K562 (cell line): ENCODE results near the gene SNRPF. TPM values are rescaled to one million over a fixed set of nuclear protein-coding genes. Genes with fewer than 3 reads are reported as not detected.
A peak's percentile ranks its signal among the peaks of the same experiment; 100 is the strongest.

Experiments used
- ATAC-seq: fragments of 200-7000 bp; cut with Tn5 transposase; 3 replicates; pipeline ENCODE4 v1.9.1; 2020; ENCODE audit warnings: moderate library complexity
- BruUV-seq: library from RNA; stranded (reverse); fragments of 400-500 nt; replicated peaks from 2 replicates; lab custom pipeline; 2021; lab: Mats Ljungman, UMichigan
- CTCF ChIA-PET: fragments of 300-600 bp; formaldehyde crosslinking; extraction: SDS; loops from one replicate; lab custom pipeline; 2021; ENCODE audit warnings: low intra/inter-chr PET ratio; lab: Yijun Ruan, JAX
- POLR2A ChIA-PET: fragments of 300-600, 350-650 bp; sonication (Branson Sonifier 250); formaldehyde crosslinking; extraction: SDS; loops from one replicate; lab custom pipeline; 2021; ENCODE audit warnings: antibody characterized with exemption, inconsistent platforms; lab: Yijun Ruan, JAX
- DNase-seq, 4 experiments: peaks; one replicate each; pipeline versions ENCODE4 v3.0.0 to v3.0.0-alpha.2; 2011 to 2018; ENCODE audit warnings: low spot score in 3 of 4, mixed read lengths in 3 of 4; ENCODE audit errors: extremely low read depth in 1 of 4
- FAIRE-seq: peaks from 2 replicates; lab custom pipeline; 2011; peaks lifted over from hg19 to GRCh38; lab: Jason Lieb, UNC
- H2AFZ ChIP-seq: 2 replicates; pipeline ENCODE4 v1.6.0; 2011; ENCODE audit warnings: low read depth, low read length, control low read depth, inconsistent platforms
- H3K27ac ChIP-seq: fragments of 200-600 bp; 3 replicates; pipeline ENCODE4 v1.8.0; 2011; ENCODE audit warnings: low read depth, mild to moderate bottlenecking, control low read depth, inconsistent platforms, low read length, moderate library complexity, mixed read lengths; ENCODE audit errors: extremely low read depth
- H3K27me3 ChIP-seq, 2 experiments: fragments of 300-600 bp in 1 of 2; 2 replicates in 1 of 2; 3 replicates in 1 of 2; pipeline versions ENCODE4 v1.6.0 to v1.8.0; 2011; ENCODE audit warnings: inconsistent platforms in 2 of 2, low read length in 2 of 2, mild to moderate bottlenecking in 1 of 2, mixed read lengths in 1 of 2, moderate library complexity in 1 of 2; ENCODE audit not compliant: control insufficient read depth in 2 of 2, insufficient read depth in 2 of 2
- H3K36me3 ChIP-seq: fragments of 300-600 bp; 3 replicates; pipeline ENCODE4 v1.8.0; 2011; ENCODE audit warnings: mild to moderate bottlenecking, low read length, inconsistent platforms; ENCODE audit not compliant: control insufficient read depth, insufficient read depth
- H3K4me1 ChIP-seq, 2 experiments: fragments of 200-600 bp in 1 of 2; replicated peaks in 1 of 2; 2 replicates in 1 of 2; 3 replicates in 1 of 2; pipeline versions ENCODE4 v1.5.1 to v1.8.0; 2011; ENCODE audit warnings: inconsistent platforms in 2 of 2, low read length in 2 of 2, mild to moderate bottlenecking in 1 of 2, mixed read lengths in 1 of 2, moderate library complexity in 1 of 2; ENCODE audit not compliant: control insufficient read depth in 2 of 2, insufficient read depth in 2 of 2
- H3K4me2 ChIP-seq: 2 replicates; pipeline ENCODE4 v1.6.1; 2011; ENCODE audit warnings: low read length, control low read depth, inconsistent platforms, mixed read lengths; ENCODE audit not compliant: insufficient read depth
- H3K4me3 ChIP-seq: fragments of 200-600 bp; sonication (generic), shearing (Covaris generic); 2 replicates; pipeline ENCODE4 v1.5.1; 2016; ENCODE audit warnings: control low read depth, inconsistent platforms
- H3K79me2 ChIP-seq: fragments of 200-600 bp; 3 replicates; pipeline ENCODE4 v1.8.0; 2011; ENCODE audit warnings: low read length, inconsistent platforms; ENCODE audit not compliant: control insufficient read depth, insufficient read depth
- H3K9ac ChIP-seq, 2 experiments: 2 replicates each; pipeline versions ENCODE4 v1.6.0 to v1.6.1; 2011; ENCODE audit warnings: low read depth in 2 of 2, low read length in 2 of 2, control low read depth in 1 of 2, inconsistent platforms in 1 of 2, mild to moderate bottlenecking in 1 of 2, mixed read lengths in 1 of 2; ENCODE audit not compliant: insufficient read depth in 1 of 2
- H3K9me1 ChIP-seq: one replicate; pipeline ENCODE4 v1.6.0; 2011; ENCODE audit warnings: inconsistent platforms, mild to moderate bottlenecking, low read length, moderate library complexity; ENCODE audit not compliant: control insufficient read depth, insufficient read depth
- H3K9me3 ChIP-seq: replicated peaks from 2 replicates; pipeline ENCODE4 v1.5.1; 2011; ENCODE audit warnings: low read depth, low read length, inconsistent platforms; ENCODE audit not compliant: control insufficient read depth, insufficient read depth
- H4K20me1 ChIP-seq: replicated peaks from 2 replicates; pipeline ENCODE4 v1.6.1; 2011; ENCODE audit warnings: low read length, inconsistent platforms, mixed read lengths; ENCODE audit not compliant: control insufficient read depth, insufficient read depth
- CTCF ChIP-seq, 3 experiments: IDR thresholded peaks in 2 of 3; conservative IDR thresholded peaks in 1 of 3; 2 replicates each; pipeline ENCODE4 v1.5.1; 2011 to 2012; ENCODE audit warnings: low read length in 3 of 3, mild to moderate bottlenecking in 3 of 3, control low read depth in 2 of 3, improper control_type of control experiment in 1 of 3, inconsistent platforms in 1 of 3, low read depth in 1 of 3, mixed read lengths in 1 of 3, moderate library complexity in 1 of 3; ENCODE audit not compliant: insufficient read depth in 2 of 3
- GATA2 ChIP-seq: sonication (generic); formaldehyde crosslinking; IDR thresholded peaks from 2 replicates; pipeline ENCODE4 v1.4.0; 2020; ENCODE audit warnings: mild to moderate bottlenecking, missing genetic modification reagents
- KLF1 ChIP-seq: fragments of 450-650 bp; IDR thresholded peaks from 2 replicates; pipeline ENCODE4 v1.6.1; 2016; ENCODE audit warnings: missing genetic modification characterization, missing compliant biosample characterization
- NFIC ChIP-seq: fragments of 450-650 bp; IDR thresholded peaks from 2 replicates; pipeline ENCODE4 v1.6.1; 2017; ENCODE audit warnings: mild to moderate bottlenecking, inconsistent platforms
- NFIX ChIP-seq: fragments of 250-450 bp; sonication (Bioruptor Pico); IDR thresholded peaks from 2 replicates; pipeline ENCODE4 v1.4.0; 2020; ENCODE audit warnings: low read depth, mild to moderate bottlenecking, moderate library complexity
- RAD21 ChIP-seq, 2 experiments: fragments of 250-450 bp in 1 of 2; fragments of 450-650 bp in 1 of 2; sonication (Bioruptor Pico) in 1 of 2; formaldehyde crosslinking in 1 of 2; IDR thresholded peaks in 1 of 2; conservative IDR thresholded peaks in 1 of 2; 2 replicates each; pipeline versions ENCODE4 v1.4.0 to v1.8.0; 2020 to 2022; ENCODE audit warnings: mild to moderate bottlenecking in 2 of 2, moderate library complexity in 1 of 2
- VEZF1 ChIP-seq: fragments of 200-800 bp; sonication (Bioruptor generic); IDR thresholded peaks from 2 replicates; pipeline ENCODE4 v1.6.1; 2017; ENCODE audit warnings: missing genetic modification characterization, missing compliant biosample characterization
- ZNF324 ChIP-seq: fragments of 250-450 bp; sonication (Bioruptor Pico); IDR thresholded peaks from 2 replicates; pipeline ENCODE4 v1.4.0; 2020; ENCODE audit warnings: mild to moderate bottlenecking
- WGBS: fragments of 100-300 bp; shearing (Covaris generic); methylation state at CpG from one replicate; pipeline ENCODE4 v1.1.6; 2016; ENCODE audit warnings: low coverage, mixed read lengths; ENCODE audit not compliant: insufficient coverage; ENCODE audit errors: missing lambda C conversion rate; 5-methylcytosine and 5-hydroxymethylcytosine counted together
- in situ Hi-C: fragments of 300-500 bp; cut with MboI; formaldehyde crosslinking; loops from 4 replicates; pipeline ENCODE4 v1.15.0; 2018; ENCODE audit warnings: inconsistent platforms, mixed read lengths
- intact Hi-C: fragments of 100-400 bp; cut with micrococcal nuclease; formaldehyde crosslinking; loops from 2 replicates; pipeline ENCODE4 v1.14.2; 2022
- polyA plus RNA-seq, 8 experiments: library from polyadenylated mRNA; depleted of rRNA in 4 of 8; stranded (reverse) in 5 of 8; unstranded in 3 of 8; fragments of >200 nt; fragmentation: Nextera tagmentation in 2 of 8; fragmentation: Illumina TruSeq in 1 of 8; extraction: Ambion mirVana in 2 of 8; extraction: Trizol in 1 of 8; gene quantifications; 2 replicates each; pipeline versions ENCODE4 v1.2.1 to v1.2.3, GENCODE V29; 2011 to 2014; ENCODE audit warnings: inconsistent platforms in 1 of 8, missing spikeins in 1 of 8
- total RNA-seq, 7 experiments: library from RNA; depleted of rRNA in 6 of 7; stranded (reverse); fragments of >200 nt in 6 of 7; fragmentation: Illumina TruSeq in 2 of 7; extraction: Trizol in 2 of 7; gene quantifications; 2 replicates each; pipeline versions ENCODE4 v1.2.1 to v1.2.3, GENCODE V29; 2011 to 2021; ENCODE audit warnings: low replicate concordance in 1 of 7

The SNRPF gene
- total and polyA plus RNA-seq, 9 of the 15 experiments (the other 6 are each of a cell fraction or from before 2014, with no cell fraction given), result 37.9 to 205 (median 93.6) TPM

DNA sequence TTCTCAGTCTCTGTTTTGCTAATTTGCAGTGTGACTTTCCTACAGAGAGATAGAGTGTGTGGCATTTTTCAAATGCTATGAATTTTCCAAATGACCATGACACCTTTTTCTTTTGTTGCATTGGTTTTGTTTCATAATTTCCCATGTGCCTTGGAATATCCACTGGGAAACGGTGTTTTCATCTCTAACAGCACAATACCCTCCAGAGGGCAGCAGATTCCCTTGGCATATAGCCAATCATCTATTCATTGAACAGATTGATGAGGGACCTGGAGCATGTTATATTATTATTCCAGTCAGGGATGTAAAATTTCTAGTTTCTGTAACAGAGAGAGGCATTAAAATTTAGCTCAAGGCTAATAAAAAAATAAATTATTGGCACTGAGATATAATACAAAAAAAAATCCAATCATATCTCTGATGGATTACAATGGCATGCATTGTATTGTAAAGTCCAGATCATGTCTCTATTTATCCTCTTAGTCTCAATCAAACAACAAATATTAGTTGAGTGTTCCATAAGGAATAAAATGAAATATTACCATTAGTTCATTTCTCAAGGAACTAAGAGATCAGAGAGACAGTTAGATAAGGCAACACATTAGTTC, 38.6 kb upstream of the SNRPF start:
- Histone ChIP-seq H3K27me3 (no peaks in the 10 kb centered on the region; a peak in 3 of 5 replicates), H3K4me1 (no peaks in the 10 kb centered on the region), H3K9ac (no peak overlapping the region), H3K27ac (no peak overlapping the region), H3K79me2 (no peaks in the 10 kb centered on the region), H3K4me2 (no peak overlapping the region), H4K20me1 (no peaks in the 10 kb centered on the region), H2AFZ (no peak overlapping the region), H3K9me1 (no peaks in the 10 kb centered on the region), H3K9me3 (no peaks in the 10 kb centered on the region), H3K36me3 (no peaks in the 10 kb centered on the region), H3K4me3 (no peak overlapping the region)
- FAIRE-seq (no peak), ATAC-seq (no peak), DNase-seq (peak; percentile 22 to 32 (median 28))
- intact Hi-C loops, result loop anchor here (5.0 kb wide), 1 partner anchor 177 kb away; the partner anchor contains the start of gene HAL
- no peak for TF ChIP-seq ZNF324 (CRISPR knock-in tag)
- no peak for TF ChIP-seq GATA2
- peak; percentile 97 for TF ChIP-seq NFIC
- no peak for TF ChIP-seq KLF1 (tag)
- TF ChIP-seq VEZF1 (CRISPR knock-in tag), result no peak
- peak; percentile 43 for TF ChIP-seq NFIX (CRISPR knock-in tag)
- peak; percentile 40 to 57; a peak in 3 of 4 replicates for TF ChIP-seq RAD21 (CRISPR knock-in tag; conservative IDR thresholded peaks at IDR 0.05 in 1 of 2, IDR thresholded peaks at IDR 0.05 in 1 of 2)
- TF ChIP-seq CTCF (IDR thresholded peaks at IDR 0.05 in 2 of 3, conservative IDR thresholded peaks at IDR 0.05 in 1 of 3; ENCODE audit: insufficient read depth in 2 of 3, low read depth in 1 of 3, low read length in 3 of 3), result peak; percentile 31 to 54 (median 38); a peak in 4 of 6 replicates
- 0% methylated on average over 1 of the region's 1 CpG for WGBS
- no TSS peak for BruUV-seq
- ChIA-PET CTCF (no interaction called here), POLR2A (no interaction called here)
- in situ Hi-C loops, result no loop called here
